Astrocyte (in vitro differentiated cells and primary cell): ENCODE results near the gene RUNX1.

Experiments
- CTCF ChIP-seq: IDR thresholded peaks from 2 replicates; pipeline ENCODE4 v1.5.1; 2011; ENCODE audit warnings: low read depth, mild to moderate bottlenecking, inconsistent platforms, low read length, moderate library complexity; ENCODE audit not compliant: insufficient read depth
- EZH2 ChIP-seq: IDR thresholded peaks from 2 replicates; pipeline ENCODE4 v1.6.1; 2012; ENCODE audit warnings: mild to moderate bottlenecking, low read length, inconsistent platforms; ENCODE audit not compliant: insufficient read depth

- TF ChIP-seq CTCF (no peak), EZH2 (no peak)
Observed at GRCh38 chr21:34962136-34962535, 87.0 kb downstream of the RUNX1 start.
